PC-3 (cell line): ENCODE data around the gene SUMO2. TPM values are rescaled to one million over a fixed set of nuclear protein-coding genes. Genes with fewer than 3 reads are reported as not detected.

Source experiments
- ATAC-seq: fragments of 200-7000 bp; cut with Tn5 transposase; 2 replicates; pipeline ENCODE4 v1.9.1; 2020; ENCODE audit warnings: mild to moderate bottlenecking, moderate library complexity
- BruUV-seq: library from RNA; stranded (reverse); fragments of 400-500 nt; replicated peaks from 2 replicates; lab custom pipeline; 2021; lab: Mats Ljungman, UMichigan
- CTCF ChIA-PET: fragments of 300-600 bp; sonication (Branson Sonifier 250); formaldehyde crosslinking; loops from one replicate; lab custom pipeline; 2022; ENCODE audit warnings: antibody characterized with exemption; lab: Charles Lee
- POLR2A ChIA-PET: fragments of 300-600 bp; sonication (Branson Sonifier 250); formaldehyde crosslinking; loops from one replicate; lab custom pipeline; 2022; ENCODE audit warnings: antibody characterized with exemption; ENCODE audit not compliant: unreplicated experiment; lab: Charles Lee
- DNase-seq: peaks from one replicate; pipeline ENCODE4 v3.0.0-alpha.2; 2015
- H2AFZ ChIP-seq: fragments of 300-600 bp; sonication (generic); 2 replicates; pipeline ENCODE4 v1.6.0; 2016; ENCODE audit warnings: antibody characterized with exemption, low read length
- H3F3A ChIP-seq: fragments of 300-600 bp; sonication (generic); one replicate; pipeline ENCODE4 v1.6.0; 2017; ENCODE audit warnings: antibody characterized with exemption, low read length, control low read depth, mild to moderate bottlenecking; ENCODE audit not compliant: unreplicated experiment
- H3K27ac ChIP-seq: fragments of 300-600 bp; sonication (generic); 2 replicates; pipeline ENCODE4 v1.5.1; 2016; ENCODE audit warnings: mild to moderate bottlenecking, low read length
- H3K27me3 ChIP-seq: fragments of 300-600 bp; sonication (generic); 2 replicates; pipeline ENCODE4 v1.6.1; 2016; ENCODE audit warnings: low read length, mixed read lengths
- H3K36me3 ChIP-seq: fragments of 300-600 bp; sonication (generic); 2 replicates; pipeline ENCODE4 v1.6.1; 2016; ENCODE audit warnings: low read depth, mixed run types, low read length, mixed read lengths
- H3K4me1 ChIP-seq: fragments of 300-600 bp; sonication (generic); 2 replicates; pipeline ENCODE4 v1.5.1; 2016; ENCODE audit warnings: low read length; ENCODE audit not compliant: insufficient read depth
- H3K4me2 ChIP-seq: fragments of 300-600 bp; sonication (generic); 2 replicates; pipeline ENCODE4 v1.6.0; 2016; ENCODE audit warnings: low read length
- H3K4me3 ChIP-seq: fragments of 300-600 bp; sonication (generic); 2 replicates; pipeline ENCODE4 v1.5.1; 2016; ENCODE audit warnings: mild to moderate bottlenecking, low read length, mixed read lengths
- H3K79me2 ChIP-seq: fragments of 300-600 bp; sonication (generic); 2 replicates; pipeline ENCODE4 v1.6.1; 2017; ENCODE audit warnings: low read length, mixed read lengths
- H3K9ac ChIP-seq: fragments of 300-600 bp; sonication (generic); 2 replicates; pipeline ENCODE4 v1.6.0; 2016; ENCODE audit warnings: mild to moderate bottlenecking, low read length
- H3K9me2 ChIP-seq: fragments of 300-600 bp; sonication (generic); replicated peaks from 2 replicates; pipeline ENCODE4 v1.6.1; 2016; ENCODE audit warnings: mixed run types, low read length, mixed read lengths
- H3K9me3 ChIP-seq: fragments of 300-600 bp; sonication (generic); 2 replicates; pipeline ENCODE4 v1.6.1; 2016; ENCODE audit warnings: low read length, mixed read lengths
- H4K20me1 ChIP-seq: fragments of 300-600 bp; sonication (generic); 2 replicates; pipeline ENCODE4 v1.6.1; 2016; ENCODE audit warnings: low read length, mixed read lengths
- EZH2 ChIP-seq: fragments of 300-600 bp; sonication (generic); IDR thresholded peaks from one replicate; pipeline ENCODE4 v1.6.1; 2017; ENCODE audit warnings: antibody characterized with exemption, mild to moderate bottlenecking, low read length; ENCODE audit not compliant: unreplicated experiment
- EZH2phosphoT487 ChIP-seq: fragments of 300-600 bp; sonication (generic); IDR thresholded peaks from 2 replicates; pipeline ENCODE4 v1.6.1; 2018; ENCODE audit warnings: mild to moderate bottlenecking, antibody characterized with exemption, low read length, borderline replicate concordance
- intact Hi-C: fragments of 100-400 bp; cut with micrococcal nuclease; formaldehyde crosslinking; loops from 2 replicates; pipeline ENCODE4 v1.9.0; 2023
- total RNA-seq: library from RNA; depleted of rRNA; stranded (reverse); fragments of >200 nt; gene quantifications from 2 replicates; pipeline ENCODE4 v1.2.3, GENCODE V29; 2014
- TF ChIP-seq, protein P1 (sequence below): fragments of 300-600 bp; sonication (generic); conservative IDR thresholded peaks from 2 replicates; pipeline ENCODE4 v1.5.1; 2017; ENCODE audit warnings: antibody characterized with exemption, low read depth, mild to moderate bottlenecking, low read length

The SUMO2 gene
- total RNA-seq, 1 experiment from 2014 or later, result 282 TPM

DNA sequence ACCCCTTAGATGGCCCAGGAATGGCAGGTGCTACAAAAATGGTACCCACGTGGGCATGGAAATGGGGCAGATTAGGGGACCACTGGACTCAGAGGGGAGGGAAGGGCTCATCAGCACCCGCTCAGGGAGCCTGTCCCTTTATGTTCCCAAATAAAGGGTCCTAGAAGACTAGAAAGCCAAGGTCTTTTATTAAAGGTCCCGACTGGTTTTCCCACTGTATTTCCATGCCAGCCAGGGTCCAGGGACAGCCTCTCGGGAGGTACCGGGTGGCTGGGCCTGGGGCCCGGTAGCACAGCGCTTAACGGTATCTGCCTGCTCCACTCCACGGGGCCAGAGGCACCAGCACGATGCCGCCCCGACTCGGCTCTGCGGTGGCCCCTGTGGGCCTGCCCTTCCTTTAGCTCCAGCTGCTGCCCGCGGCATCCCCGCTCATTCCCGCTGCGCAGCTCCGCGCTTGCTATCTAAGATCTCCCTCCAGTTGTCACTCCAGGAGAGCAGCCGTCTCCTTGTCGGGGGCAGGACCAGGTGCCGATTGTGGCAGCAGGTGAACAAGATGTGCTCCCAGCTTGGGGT is 52.6 kb downstream of the SUMO2 start:
- intact Hi-C loops, result loop anchor here (5.0 kb wide), 1 partner anchor 72 kb away; no protein-coding TSS in a partner anchor
- POLR2A ChIA-PET, result no interaction called here
- CTCF ChIA-PET, result no interaction called here

DNA sequence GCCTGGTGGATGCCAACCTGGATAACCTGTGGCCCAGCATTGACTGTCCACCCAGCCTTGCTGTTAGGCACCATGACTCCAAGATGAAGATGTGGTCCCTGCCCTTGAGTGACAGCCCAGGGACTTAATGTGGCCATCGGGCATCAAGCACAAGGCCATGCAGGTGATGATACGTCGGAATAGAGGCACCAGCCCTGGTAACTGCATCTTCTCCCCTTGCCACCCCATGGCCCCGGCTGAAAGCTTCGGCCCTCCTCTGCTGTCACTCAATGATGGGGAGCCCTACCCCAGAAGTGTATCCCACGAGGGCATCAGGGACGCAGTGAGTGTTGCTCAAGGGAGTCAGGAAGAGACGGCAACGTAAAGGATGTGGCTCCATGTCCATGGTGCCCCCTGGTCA is 53.2 kb downstream of the SUMO2 start:
- DNase-seq, result no peak
- Histone ChIP-seq H3K4me2 (no peak overlapping the region), H3F3A (peaks cover 3% of the 10 kb centered on the region), H3K4me3 (no peak overlapping the region), H3K9me3 (no peaks in the 10 kb centered on the region), H2AFZ (no peak overlapping the region), H3K27me3 (no peaks in the 10 kb centered on the region), H3K4me1 (peaks cover 44% of the 10 kb centered on the region), H4K20me1 (no peaks in the 10 kb centered on the region), H3K9me2 (no peaks in the 10 kb centered on the region), H3K79me2 (peaks cover 66% of the 10 kb centered on the region), H3K9ac (no peak overlapping the region), H3K27ac (no peak overlapping the region), H3K36me3 (peaks cover 17% of the 10 kb centered on the region)
- CTCF ChIA-PET, result no interaction called here
- ATAC-seq, result no peak
- no TSS peak for BruUV-seq
- intact Hi-C loops, result no loop called here
- POLR2A ChIA-PET, result no interaction called here
- TF ChIP-seq EZH2 (no peak), EZH2phosphoT487 (no peak)
- TF ChIP-seq, protein P1, sequence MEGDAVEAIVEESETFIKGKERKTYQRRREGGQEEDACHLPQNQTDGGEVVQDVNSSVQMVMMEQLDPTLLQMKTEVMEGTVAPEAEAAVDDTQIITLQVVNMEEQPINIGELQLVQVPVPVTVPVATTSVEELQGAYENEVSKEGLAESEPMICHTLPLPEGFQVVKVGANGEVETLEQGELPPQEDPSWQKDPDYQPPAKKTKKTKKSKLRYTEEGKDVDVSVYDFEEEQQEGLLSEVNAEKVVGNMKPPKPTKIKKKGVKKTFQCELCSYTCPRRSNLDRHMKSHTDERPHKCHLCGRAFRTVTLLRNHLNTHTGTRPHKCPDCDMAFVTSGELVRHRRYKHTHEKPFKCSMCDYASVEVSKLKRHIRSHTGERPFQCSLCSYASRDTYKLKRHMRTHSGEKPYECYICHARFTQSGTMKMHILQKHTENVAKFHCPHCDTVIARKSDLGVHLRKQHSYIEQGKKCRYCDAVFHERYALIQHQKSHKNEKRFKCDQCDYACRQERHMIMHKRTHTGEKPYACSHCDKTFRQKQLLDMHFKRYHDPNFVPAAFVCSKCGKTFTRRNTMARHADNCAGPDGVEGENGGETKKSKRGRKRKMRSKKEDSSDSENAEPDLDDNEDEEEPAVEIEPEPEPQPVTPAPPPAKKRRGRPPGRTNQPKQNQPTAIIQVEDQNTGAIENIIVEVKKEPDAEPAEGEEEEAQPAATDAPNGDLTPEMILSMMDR, result no peak

More for the DNA sequence above, 52.6 kb downstream of the SUMO2 start:
- no TSS peak for BruUV-seq
- Histone ChIP-seq H3K9me2 (no peaks in the 10 kb centered on the region), H3K27me3 (no peaks in the 10 kb centered on the region), H3K9ac (peak overlapping the region; percentile 89), H3K36me3 (peaks cover 17% of the 10 kb centered on the region), H3K4me2 (peak overlapping the region; percentile 93), H3K27ac (peak overlapping the region; percentile 85), H3K4me3 (peak overlapping the region; percentile 72), H4K20me1 (no peaks in the 10 kb centered on the region), H3K79me2 (peaks cover 62% of the 10 kb centered on the region), H2AFZ (no peak overlapping the region), H3K4me1 (peaks cover 38% of the 10 kb centered on the region), H3F3A (peaks cover 8% of the 10 kb centered on the region), H3K9me3 (no peaks in the 10 kb centered on the region)
- TF ChIP-seq, protein P1, result no peak
- TF ChIP-seq EZH2phosphoT487 (no peak), EZH2 (no peak)
- ATAC-seq, result no peak
- no peak for DNase-seq
